HEK293 (cell line): ENCODE data around the gene SPACA9.

Source experiments
- CTCF ChIA-PET: fragments of 350-600 bp; formaldehyde crosslinking; extraction: SDS; loops from one replicate; lab custom pipeline; 2021; ENCODE audit warnings: antibody characterized with exemption; lab: Yijun Ruan, JAX
- POLR2A ChIA-PET: fragments of 300-600 bp; formaldehyde crosslinking; extraction: SDS; loops from one replicate; lab custom pipeline; 2020; ENCODE audit warnings: antibody characterized with exemption, inconsistent platforms; lab: Yijun Ruan, JAX
- H3K27ac ChIP-seq: fragments of 200-500 bp; sonication (Bioruptor generic); 2 replicates; pipeline ENCODE4 v1.5.1; 2014; ENCODE audit warnings: low read depth, low read length, control low read depth, inconsistent platforms; ENCODE audit errors: extremely low read depth
- H3K36me3 ChIP-seq, 2 experiments: fragments of 200-500 bp in 1 of 2; sonication (Bioruptor generic) in 1 of 2; 1 replicate in 1 of 2; 2 replicates in 1 of 2; pipeline ENCODE4 v1.5.1; 2014 to 2017; ENCODE audit warnings: inconsistent platforms in 2 of 2, low read length in 2 of 2; ENCODE audit not compliant: control insufficient read depth in 2 of 2, insufficient read depth in 1 of 2
- H3K4me1 ChIP-seq: fragments of 200-500 bp; sonication (Bioruptor generic); 2 replicates; pipeline ENCODE4 v1.5.1; 2014; ENCODE audit warnings: mild to moderate bottlenecking, low read length, inconsistent platforms; ENCODE audit not compliant: control insufficient read depth, insufficient read depth
- H3K4me3 ChIP-seq: 2 replicates; pipeline ENCODE4 v1.5.1; 2011; ENCODE audit warnings: low read depth, mild to moderate bottlenecking, control low read depth, low read length, moderate library complexity
- H3K9me3 ChIP-seq: fragments of 200-500 bp; sonication (Bioruptor generic); 2 replicates; pipeline ENCODE4 v1.5.1; 2014; ENCODE audit warnings: low read depth, low read length, inconsistent platforms; ENCODE audit not compliant: control insufficient read depth, insufficient read depth
- ELK4 ChIP-seq: IDR thresholded peaks from 2 replicates; pipeline ENCODE4 v1.6.1; 2011; ENCODE audit warnings: mild to moderate bottlenecking, low read depth, low read length, borderline replicate concordance
- HOXA7 ChIP-seq: sonication (generic); formaldehyde crosslinking; IDR thresholded peaks from 2 replicates; pipeline ENCODE4 v1.8.1; 2022; ENCODE audit warnings: missing genetic modification reagents, borderline replicate concordance
- INSM2 ChIP-seq: fragments of 450-650 bp; formaldehyde crosslinking; IDR thresholded peaks from 2 replicates; pipeline ENCODE4 v1.5.1; 2016; ENCODE audit warnings: missing biosample characterization, missing genetic modification characterization
- MYNN ChIP-seq: fragments of 450-650 bp; formaldehyde crosslinking; IDR thresholded peaks from 2 replicates; pipeline ENCODE4 v1.5.1; 2016; ENCODE audit warnings: missing biosample characterization, missing genetic modification characterization, borderline replicate concordance
- RBAK ChIP-seq: fragments of 450-650 bp; formaldehyde crosslinking; IDR thresholded peaks from 2 replicates; pipeline ENCODE4 v1.5.1; 2016; ENCODE audit warnings: missing biosample characterization, missing genetic modification characterization
- SP7 ChIP-seq: fragments of 450-650 bp; formaldehyde crosslinking; IDR thresholded peaks from 2 replicates; pipeline ENCODE4 v1.5.1; 2016; ENCODE audit warnings: missing biosample characterization, missing genetic modification characterization
- WT1 ChIP-seq: fragments of 450-650 bp; formaldehyde crosslinking; IDR thresholded peaks from 2 replicates; pipeline ENCODE4 v1.5.1; 2016; ENCODE audit warnings: missing biosample characterization, missing genetic modification characterization
- ZBTB10 ChIP-seq: fragments of 450-650 bp; formaldehyde crosslinking; IDR thresholded peaks from 2 replicates; pipeline ENCODE4 v1.5.1; 2016; ENCODE audit warnings: missing biosample characterization, missing genetic modification characterization
- ZFP3 ChIP-seq: fragments of 450-650 bp; formaldehyde crosslinking; IDR thresholded peaks from 2 replicates; pipeline ENCODE4 v1.5.1; 2016; ENCODE audit warnings: low read depth, missing biosample characterization, missing genetic modification characterization
- ZNF274 ChIP-seq, 2 experiments: fragments of 200-500 bp in 1 of 2; fragments of 450-650 bp in 1 of 2; sonication (Bioruptor generic) in 1 of 2; formaldehyde crosslinking in 1 of 2; IDR thresholded peaks; 2 replicates each; pipeline versions ENCODE4 v1.5.1 to v1.6.1; 2014 to 2016; ENCODE audit warnings: borderline replicate concordance in 1 of 2, inconsistent platforms in 1 of 2, low read length in 1 of 2, missing biosample characterization in 1 of 2, missing genetic modification characterization in 1 of 2
- ZNF391 ChIP-seq: fragments of 450-650 bp; formaldehyde crosslinking; IDR thresholded peaks from 2 replicates; pipeline ENCODE4 v1.5.1; 2016; ENCODE audit warnings: low read depth, missing biosample characterization, missing genetic modification characterization, borderline replicate concordance
- ZNF398 ChIP-seq: fragments of 450-650 bp; formaldehyde crosslinking; IDR thresholded peaks from 2 replicates; pipeline ENCODE4 v1.5.1; 2017; ENCODE audit warnings: missing biosample characterization, missing genetic modification characterization
- ZNF433 ChIP-seq: fragments of 450-650 bp; formaldehyde crosslinking; IDR thresholded peaks from 2 replicates; pipeline ENCODE4 v1.5.1; 2016; ENCODE audit warnings: missing biosample characterization, missing genetic modification characterization, low read depth
- ZNF558 ChIP-seq: fragments of 450-650 bp; formaldehyde crosslinking; IDR thresholded peaks from 2 replicates; pipeline ENCODE4 v1.5.1; 2016; ENCODE audit warnings: missing biosample characterization, missing genetic modification characterization
- ZNF664 ChIP-seq: fragments of 450-650 bp; formaldehyde crosslinking; IDR thresholded peaks from 2 replicates; pipeline ENCODE4 v1.5.1; 2016; ENCODE audit warnings: missing biosample characterization, missing genetic modification characterization
- ZXDB ChIP-seq: fragments of 450-650 bp; formaldehyde crosslinking; IDR thresholded peaks from 2 replicates; pipeline ENCODE4 v1.5.1; 2016; ENCODE audit warnings: missing biosample characterization, missing genetic modification characterization

Gene SPACA9

GRCh38 chr9:132887181-132888120 lies 8.8 kb downstream of the SPACA9 start:
- ChIA-PET POLR2A (no interaction called here), CTCF (interaction anchor here (2.3 kb wide), 1 partner anchor 15 kb away, joined by 9 read pairs; no protein-coding TSS in a partner anchor)
- Histone ChIP-seq H3K9me3 (no peaks in the 10 kb centered on the region), H3K36me3 (peaks cover 0 to 10% of the 10 kb centered on the region in 2 experiments; a peak in 1 of 3 replicates), H3K4me1 (no peaks in the 10 kb centered on the region), H3K27ac (no peak overlapping the region), H3K4me3 (no peak overlapping the region)
- TF ChIP-seq HOXA7 (no peak), ZBTB10 (tag by site-specific recombination) (no peak), ELK4 (no peak), SP7 (tag by site-specific recombination) (no peak), RBAK (no peak), ZNF664 (tag by site-specific recombination) (no peak), INSM2 (tag by site-specific recombination) (no peak), ZNF558 (tag by site-specific recombination) (no peak), ZNF433 (tag by site-specific recombination) (no peak), MYNN (no peak), WT1 (tag by site-specific recombination) (no peak), ZNF398 (tag by site-specific recombination) (no peak), ZNF391 (tag by site-specific recombination) (no peak), ZFP3 (no peak)

GRCh38 chr9:132888151-132888550 lies 9.5 kb downstream of the SPACA9 start:
- H3K9me3 ChIP-seq, result no peaks in the 10 kb centered on the region
- ChIA-PET POLR2A (no interaction called here), CTCF (interaction anchor here (2.3 kb wide), 1 partner anchor 14 kb away, joined by 9 read pairs; no protein-coding TSS in a partner anchor)
- no peaks in the 10 kb centered on the region for H3K4me1 ChIP-seq
- H3K27ac ChIP-seq, result no peak overlapping the region
- TF ChIP-seq ZNF274 (IDR thresholded peaks at IDR 0.05; ENCODE audit: low read length) (no peak), ZNF274 (tag by site-specific recombination; IDR thresholded peaks at IDR 0.05; ENCODE audit: borderline replicate concordance) (no peak), ZXDB (tag by site-specific recombination) (no peak)
- TF ChIP-seq, all 188 proteins: peak for 0
- Histone ChIP-seq H3K4me3 (no peak overlapping the region), H3K36me3 (peaks cover 0 to 17% of the 10 kb centered on the region in 2 experiments; a peak in 1 of 3 replicates)
